ENCODE results near the gene DENND2D.

The DENND2D gene

DNA sequence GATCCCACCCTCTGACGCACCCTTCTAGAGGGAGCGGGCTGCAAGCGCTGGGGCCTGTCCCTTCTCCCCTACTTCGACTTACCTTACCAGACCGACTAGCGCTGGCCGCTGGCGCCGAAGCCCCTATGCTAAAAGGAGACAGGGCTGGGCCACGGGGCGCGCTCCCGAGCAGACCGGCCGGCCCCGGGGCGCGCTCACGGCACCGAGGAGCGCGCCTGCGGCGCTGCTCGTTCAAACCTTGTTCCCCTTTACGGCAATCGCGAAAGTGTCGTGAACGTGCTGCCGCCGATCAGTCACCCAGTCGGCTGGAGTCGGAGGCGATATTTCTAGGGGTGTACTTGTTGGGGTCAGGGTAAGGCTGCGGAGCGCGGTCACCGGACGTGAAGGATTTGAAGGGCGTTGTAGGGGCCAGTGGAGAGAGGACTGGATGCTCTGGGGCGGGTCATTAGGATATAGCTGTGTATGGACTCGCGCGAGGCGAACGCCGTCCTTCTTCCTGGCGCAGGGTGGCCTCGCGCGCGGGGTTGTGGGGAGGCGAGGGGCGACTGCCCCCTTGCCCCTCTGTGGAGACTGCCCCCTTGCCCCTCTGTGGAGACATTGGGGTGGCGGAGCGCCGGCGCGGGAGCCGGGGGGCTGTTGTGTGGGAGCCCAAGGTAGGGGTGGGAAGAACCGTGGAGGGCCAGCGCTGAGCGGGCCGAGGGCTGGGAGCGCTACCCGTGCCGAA, 60.3 kb downstream of the DENND2D start, which contains the start of the genes CEPT1 and DRAM2:
Gene CEPT1, plus strand, starts transcription at position 268 of the 724 bp plus-strand sequence. CDS start 7,492 bp downstream, outside the sequence.
Gene DRAM2, minus strand, starts transcription at position 138 of the 724 bp plus-strand sequence. CDS start 8,539 bp downstream, outside the sequence.
- no peaks in the 10 kb centered on the region for H3K9me3 ChIP-seq (ENCODE audit: severe bottlenecking)
- H3K27me3 ChIP-seq (ENCODE audit: insufficient read depth, low read depth, severe bottlenecking) = no peaks in the 10 kb centered on the region
- peaks cover 22% of the 10 kb centered on the region for H3K36me3 ChIP-seq
- H3K27ac ChIP-seq = peak within 1 kb of the TSS; percentile 93
- DNase-seq = peak; percentile 97
- TF ChIP-seq, protein P1, sequence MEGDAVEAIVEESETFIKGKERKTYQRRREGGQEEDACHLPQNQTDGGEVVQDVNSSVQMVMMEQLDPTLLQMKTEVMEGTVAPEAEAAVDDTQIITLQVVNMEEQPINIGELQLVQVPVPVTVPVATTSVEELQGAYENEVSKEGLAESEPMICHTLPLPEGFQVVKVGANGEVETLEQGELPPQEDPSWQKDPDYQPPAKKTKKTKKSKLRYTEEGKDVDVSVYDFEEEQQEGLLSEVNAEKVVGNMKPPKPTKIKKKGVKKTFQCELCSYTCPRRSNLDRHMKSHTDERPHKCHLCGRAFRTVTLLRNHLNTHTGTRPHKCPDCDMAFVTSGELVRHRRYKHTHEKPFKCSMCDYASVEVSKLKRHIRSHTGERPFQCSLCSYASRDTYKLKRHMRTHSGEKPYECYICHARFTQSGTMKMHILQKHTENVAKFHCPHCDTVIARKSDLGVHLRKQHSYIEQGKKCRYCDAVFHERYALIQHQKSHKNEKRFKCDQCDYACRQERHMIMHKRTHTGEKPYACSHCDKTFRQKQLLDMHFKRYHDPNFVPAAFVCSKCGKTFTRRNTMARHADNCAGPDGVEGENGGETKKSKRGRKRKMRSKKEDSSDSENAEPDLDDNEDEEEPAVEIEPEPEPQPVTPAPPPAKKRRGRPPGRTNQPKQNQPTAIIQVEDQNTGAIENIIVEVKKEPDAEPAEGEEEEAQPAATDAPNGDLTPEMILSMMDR (IDR thresholded peaks at IDR 0.05; ENCODE audit: low read depth, low read length) = no peak
- H3K4me3 ChIP-seq (ENCODE audit: low read depth, low read length) = peak within 1 kb of the TSS; percentile 86

GRCh38 chr1:111139324-111139955, 61.0 kb downstream of the DENND2D start:
- Histone ChIP-seq H3K4me3 (ENCODE audit: low read depth, low read length) (peak overlapping the region; percentile 86), H3K27ac (peak overlapping the region; percentile 93), H3K27me3 (ENCODE audit: insufficient read depth, low read depth, severe bottlenecking) (no peaks in the 10 kb centered on the region), H3K36me3 (peaks cover 25% of the 10 kb centered on the region), H3K9me3 (ENCODE audit: severe bottlenecking) (no peaks in the 10 kb centered on the region)
- TF ChIP-seq, protein P1 (IDR thresholded peaks at IDR 0.05; ENCODE audit: low read depth, low read length) = no peak
- peak; percentile 37 for DNase-seq
